HepG2 (cell line): ENCODE measurements around the gene PRDM7. TPM values are rescaled to one million over a fixed set of nuclear protein-coding genes. Genes with fewer than 3 reads are reported as not detected.

ENCODE experiments used
- ATAC-seq: fragments of 200-7000 bp; cut with Tn5 transposase; 3 replicates; pipeline ENCODE4 v1.9.1; 2020; ENCODE audit warnings: mild to moderate bottlenecking, moderate library complexity
- BruUV-seq: library from RNA; stranded (reverse); fragments of 400-500 nt; replicated peaks from 2 replicates; lab custom pipeline; 2021; lab: Mats Ljungman, UMichigan
- CTCF ChIA-PET: fragments of 300-600 bp; formaldehyde crosslinking; extraction: SDS; loops from one replicate; lab custom pipeline; 2021; ENCODE audit warnings: low total read pairs, inconsistent platforms, low intra/inter-chr PET ratio; lab: Yijun Ruan, JAX
- POLR2A ChIA-PET: fragments of 350-600 bp; sonication (Branson Sonifier 250); formaldehyde crosslinking; loops from one replicate; lab custom pipeline; 2020; ENCODE audit warnings: antibody characterized with exemption, inconsistent platforms; lab: Yijun Ruan, JAX
- DNase-seq: peaks from one replicate; pipeline ENCODE4 v3.0.0-alpha.2; 2015; ENCODE audit warnings: low spot score
- FAIRE-seq: peaks from 3 replicates; lab custom pipeline; 2011; peaks lifted over from hg19 to GRCh38; lab: Jason Lieb, UNC
- H2AFZ ChIP-seq: one replicate; pipeline ENCODE4 v1.6.1; 2011; ENCODE audit warnings: low read length, inconsistent platforms
- H3K27ac ChIP-seq: fragments of 300-600 bp; 3 replicates; pipeline ENCODE4 v1.8.0; 2011; ENCODE audit warnings: mixed run types, mild to moderate bottlenecking, mixed read lengths, low read length, inconsistent platforms; ENCODE audit not compliant: insufficient read depth; ENCODE audit errors: extremely low read length
- H3K27me3 ChIP-seq, 2 experiments: fragments of 200-600 bp in 1 of 2; 2 replicates in 1 of 2; 3 replicates in 1 of 2; pipeline versions ENCODE4 v1.6.0 to v1.8.0; 2011; ENCODE audit warnings: low read length in 2 of 2, mild to moderate bottlenecking in 2 of 2, moderate library complexity in 2 of 2, inconsistent platforms in 1 of 2; ENCODE audit not compliant: insufficient read depth in 2 of 2, control insufficient read depth in 1 of 2
- H3K36me3 ChIP-seq, 2 experiments: fragments of 200-600 bp in 1 of 2; replicated peaks in 1 of 2; 2 replicates in 1 of 2; 3 replicates in 1 of 2; pipeline versions ENCODE4 v1.5.1 to v1.8.0; 2011; ENCODE audit warnings: low read length in 2 of 2, inconsistent platforms in 1 of 2; ENCODE audit not compliant: insufficient read depth in 2 of 2, control insufficient read depth in 1 of 2
- H3K4me1 ChIP-seq: 2 replicates; pipeline ENCODE4 v1.5.1; 2012; ENCODE audit warnings: low read length, inconsistent platforms; ENCODE audit not compliant: insufficient read depth
- H3K4me2 ChIP-seq: 2 replicates; pipeline ENCODE4 v1.6.0; 2011; ENCODE audit warnings: low read depth, low read length, inconsistent platforms
- H3K4me3 ChIP-seq, 3 experiments: fragments of 200-600 bp in 1 of 3; sonication (generic), shearing (Covaris generic) in 1 of 3; replicated peaks in 1 of 3; 2 replicates each; pipeline ENCODE4 v1.5.1; 2011 to 2016; ENCODE audit warnings: low read length in 3 of 3, inconsistent platforms in 2 of 3, low read depth in 2 of 3, mild to moderate bottlenecking in 2 of 3, control low read depth in 1 of 3, mixed read lengths in 1 of 3; ENCODE audit not compliant: insufficient read depth in 1 of 3
- H3K79me2 ChIP-seq: one replicate; pipeline ENCODE4 v1.6.1; 2011; ENCODE audit warnings: low read length, inconsistent platforms; ENCODE audit not compliant: insufficient read depth
- H3K9ac ChIP-seq: 2 replicates; pipeline ENCODE4 v1.6.0; 2011; ENCODE audit warnings: mild to moderate bottlenecking, low read depth, low read length, inconsistent platforms; ENCODE audit not compliant: insufficient read depth
- H3K9me3 ChIP-seq: 2 replicates; pipeline ENCODE4 v1.5.1; 2012; ENCODE audit warnings: mild to moderate bottlenecking, low read length
- H4K20me1 ChIP-seq: 2 replicates; pipeline ENCODE4 v1.6.0; 2011; ENCODE audit warnings: inconsistent platforms, mild to moderate bottlenecking, low read length, moderate library complexity; ENCODE audit not compliant: insufficient read depth
- FOXK2 ChIP-seq: fragments of 450-650 bp; IDR thresholded peaks from 2 replicates; pipeline ENCODE4 v1.6.1; 2016
- HHEX ChIP-seq: IDR thresholded peaks from 2 replicates; pipeline ENCODE4 v1.6.1; 2016; ENCODE audit warnings: control low read depth
- KDM1A ChIP-seq: IDR thresholded peaks from 2 replicates; pipeline ENCODE4 v1.6.1; 2016; ENCODE audit warnings: missing compliant biosample characterization
- PHF20 ChIP-seq: sonication (generic); formaldehyde crosslinking; IDR thresholded peaks from 2 replicates; pipeline ENCODE4 v1.5.0; 2020; ENCODE audit warnings: mild to moderate bottlenecking, missing genetic modification reagents
- RAD51 ChIP-seq: fragments of 450-650 bp; IDR thresholded peaks from 2 replicates; pipeline ENCODE4 v1.6.1; 2016; ENCODE audit warnings: borderline replicate concordance
- RFXAP ChIP-seq: sonication (generic); formaldehyde crosslinking; IDR thresholded peaks from 2 replicates; pipeline ENCODE4 v1.4.0; 2020; ENCODE audit warnings: missing genetic modification reagents, borderline replicate concordance
- SP1 ChIP-seq, 2 experiments: fragments of 450-650 bp in 1 of 2; sonication (generic) in 1 of 2; formaldehyde crosslinking in 1 of 2; IDR thresholded peaks; 2 replicates each; pipeline versions ENCODE4 v1.4.0 to v1.6.1; 2016 to 2020; ENCODE audit warnings: missing genetic modification reagents in 1 of 2
- SUZ12 ChIP-seq: fragments of 150-350 bp; IDR thresholded peaks from 2 replicates; pipeline ENCODE4 v1.6.1; 2014; ENCODE audit warnings: low read depth, low read length
- ZBTB38 ChIP-seq: sonication (generic); formaldehyde crosslinking; IDR thresholded peaks from 2 replicates; pipeline ENCODE4 v1.5.1; 2020; ENCODE audit warnings: mild to moderate bottlenecking, missing genetic modification reagents
- ZFP82 ChIP-seq: sonication (generic); formaldehyde crosslinking; IDR thresholded peaks from 2 replicates; pipeline ENCODE4 v1.5.1; 2020; ENCODE audit warnings: mild to moderate bottlenecking, missing genetic modification reagents, borderline replicate concordance
- ZMYM3 ChIP-seq: sonication (generic); formaldehyde crosslinking; IDR thresholded peaks from 2 replicates; pipeline ENCODE4 v1.5.1; 2020; ENCODE audit warnings: mild to moderate bottlenecking, missing genetic modification reagents
- ZNF337 ChIP-seq: sonication (generic); formaldehyde crosslinking; IDR thresholded peaks from 2 replicates; pipeline ENCODE4 v1.5.1; 2020; ENCODE audit warnings: missing genetic modification reagents, low read depth, mild to moderate bottlenecking, borderline replicate concordance
- ZNF629 ChIP-seq: sonication (generic); formaldehyde crosslinking; conservative IDR thresholded peaks from 2 replicates; pipeline ENCODE4 v1.5.0; 2020; ENCODE audit warnings: missing genetic modification reagents
- ZNF768 ChIP-seq: sonication (generic); formaldehyde crosslinking; IDR thresholded peaks from 2 replicates; pipeline ENCODE4 v1.4.0; 2020; ENCODE audit warnings: missing genetic modification reagents
- WGBS: methylation state at CpG from one replicate; pipeline ENCODE4 v1.1.6; 2017; ENCODE audit warnings: low lambda C conversion rate; 5-methylcytosine and 5-hydroxymethylcytosine counted together
- in situ Hi-C: cut with HindIII; loops from 2 replicates; pipeline ENCODE4 v1.10.0; 2017; ENCODE audit warnings: low pct_unique_long_range_greater_than_20kb; ENCODE audit not compliant: extremely low pct_ligation_motif_present
- intact Hi-C: fragments of 100-400 bp; cut with micrococcal nuclease; formaldehyde crosslinking; loops from one replicate; pipeline ENCODE4 v1.10.0; 2022; ENCODE audit not compliant: unreplicated experiment
- polyA plus RNA-seq, 8 experiments: library from polyadenylated mRNA; depleted of rRNA in 3 of 8; stranded (reverse) in 7 of 8; unstranded in 1 of 8; fragments of >200 nt; fragmentation: Illumina TruSeq in 4 of 8; extraction: Trizol in 4 of 8; gene quantifications; 2 replicates each; pipeline versions ENCODE4 v1.2.1 to v1.2.3, GENCODE V29; 2011 to 2016; ENCODE audit warnings: low read depth in 4 of 8, missing spikeins in 1 of 8, mixed read lengths in 1 of 8; ENCODE audit not compliant: insufficient read depth in 1 of 8
- total RNA-seq, 5 experiments: library from RNA; depleted of rRNA; stranded (reverse); fragments of >200 nt; fragmentation: Illumina TruSeq; extraction: Trizol; gene quantifications; 2 replicates each; pipeline ENCODE4 v1.2.3, GENCODE V29; 2016; ENCODE audit warnings: low read depth in 1 of 5
- TF ChIP-seq, protein P1 (sequence below): sonication (generic); formaldehyde crosslinking; IDR thresholded peaks from 2 replicates; pipeline ENCODE4 v1.9.0; 2021; ENCODE audit warnings: missing genetic modification reagents, mild to moderate bottlenecking, borderline replicate concordance
- TF ChIP-seq, protein P2 (sequence below): sonication (generic); formaldehyde crosslinking; IDR thresholded peaks from one replicate; pipeline ENCODE4 v1.5.1; 2020; ENCODE audit warnings: mild to moderate bottlenecking, missing genetic modification reagents; ENCODE audit errors: not compliant biosample characterization

The PRDM7 gene
- total and polyA plus RNA-seq, 2 of the 13 experiments (the other 11 are each of a cell fraction or from before 2014, with no cell fraction given) = not detected

DNA sequence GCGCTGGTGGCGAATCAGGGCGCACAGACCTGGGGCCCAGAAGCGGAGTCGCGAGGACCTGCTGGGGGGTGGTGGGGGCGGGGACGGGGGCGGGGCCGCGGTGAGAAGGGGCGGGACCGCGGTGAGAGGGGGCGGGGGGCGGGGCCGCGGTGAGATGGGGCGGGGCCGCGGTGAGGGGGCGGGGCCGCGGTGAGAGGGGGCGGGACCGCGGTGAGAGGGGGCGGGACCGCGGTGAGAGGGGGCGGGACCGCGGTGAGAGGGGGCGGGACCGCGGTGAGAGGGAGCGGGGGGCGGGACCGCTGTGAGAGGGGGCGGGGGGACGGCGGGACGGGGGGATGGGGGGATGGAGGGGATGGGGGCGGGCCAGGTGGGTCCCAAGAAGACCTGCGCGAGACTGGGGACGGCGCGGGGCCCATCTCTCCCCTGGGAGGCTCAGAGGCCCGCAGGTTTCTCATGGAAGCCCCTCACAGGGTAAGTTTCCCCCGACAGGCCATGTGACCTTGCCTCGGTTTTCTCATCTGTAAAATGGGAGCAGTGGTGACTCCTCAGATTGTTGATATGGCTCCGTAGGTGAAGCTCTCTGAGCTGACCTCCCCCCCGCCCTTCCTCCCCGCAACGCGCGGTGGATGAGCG lies 29.3 kb downstream of the PRDM7 start:
- Histone ChIP-seq H4K20me1 (no peaks in the 10 kb centered on the region), H3K4me2 (peak overlapping the region; percentile 83), H3K9ac (peak overlapping the region; percentile 54; the same call in 1 of the 2 replicates), H2AFZ (no peak overlapping the region), H3K36me3 (peaks cover 6% of the 10 kb centered on the region in 2 experiments), H3K79me2 (no peaks in the 10 kb centered on the region), H3K9me3 (no peaks in the 10 kb centered on the region), H3K4me3 (peak overlapping the region; percentile 38 to 63 (median 50); a peak in 5 of 6 replicates), H3K27ac (no peak overlapping the region), H3K27me3 (no peaks in the 10 kb centered on the region), H3K4me1 (peaks cover 41% of the 10 kb centered on the region)
- WGBS = 51% methylated on average over 59 of the region's 59 CpGs
- CTCF ChIA-PET = no interaction called here
- POLR2A ChIA-PET = interaction anchor here (1.1 kb wide), 1 partner anchor 10 kb away, joined by 4 read pairs; no protein-coding TSS in a partner anchor
- intact Hi-C loops (no loop called here), in situ Hi-C loops (no loop called here)
- ATAC-seq = no peak; the same call in 2 of the 3 replicates
- FAIRE-seq = no peak
- DNase-seq = no peak
- BruUV-seq = no TSS peak
- TF ChIP-seq, protein P1, sequence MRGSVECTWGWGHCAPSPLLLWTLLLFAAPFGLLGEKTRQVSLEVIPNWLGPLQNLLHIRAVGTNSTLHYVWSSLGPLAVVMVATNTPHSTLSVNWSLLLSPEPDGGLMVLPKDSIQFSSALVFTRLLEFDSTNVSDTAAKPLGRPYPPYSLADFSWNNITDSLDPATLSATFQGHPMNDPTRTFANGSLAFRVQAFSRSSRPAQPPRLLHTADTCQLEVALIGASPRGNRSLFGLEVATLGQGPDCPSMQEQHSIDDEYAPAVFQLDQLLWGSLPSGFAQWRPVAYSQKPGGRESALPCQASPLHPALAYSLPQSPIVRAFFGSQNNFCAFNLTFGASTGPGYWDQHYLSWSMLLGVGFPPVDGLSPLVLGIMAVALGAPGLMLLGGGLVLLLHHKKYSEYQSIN (CRISPR knock-in tag) = no peak
- no peak for TF ChIP-seq SUZ12
- TF ChIP-seq RFXAP (CRISPR knock-in tag) = no peak
- no peak for TF ChIP-seq SP1 (IDR thresholded peaks at IDR 0.05)
- TF ChIP-seq SP1 (CRISPR knock-in tag; IDR thresholded peaks at IDR 0.05) = peak; percentile 12; the same call in 1 of the 2 replicates
- no peak for TF ChIP-seq HHEX (CRISPR knock-in tag)
- TF ChIP-seq PHF20 (CRISPR knock-in tag) = no peak
- no peak for TF ChIP-seq ZNF337 (CRISPR knock-in tag)
- TF ChIP-seq FOXK2 = no peak
- TF ChIP-seq ZMYM3 (CRISPR knock-in tag) = peak; percentile 77; the same call in 1 of the 2 replicates
- no peak for TF ChIP-seq RAD51
- 0 out of 2 replicates have a peak, but pooled peaks have one; percentile 42 for TF ChIP-seq KDM1A
- TF ChIP-seq, protein P2, sequence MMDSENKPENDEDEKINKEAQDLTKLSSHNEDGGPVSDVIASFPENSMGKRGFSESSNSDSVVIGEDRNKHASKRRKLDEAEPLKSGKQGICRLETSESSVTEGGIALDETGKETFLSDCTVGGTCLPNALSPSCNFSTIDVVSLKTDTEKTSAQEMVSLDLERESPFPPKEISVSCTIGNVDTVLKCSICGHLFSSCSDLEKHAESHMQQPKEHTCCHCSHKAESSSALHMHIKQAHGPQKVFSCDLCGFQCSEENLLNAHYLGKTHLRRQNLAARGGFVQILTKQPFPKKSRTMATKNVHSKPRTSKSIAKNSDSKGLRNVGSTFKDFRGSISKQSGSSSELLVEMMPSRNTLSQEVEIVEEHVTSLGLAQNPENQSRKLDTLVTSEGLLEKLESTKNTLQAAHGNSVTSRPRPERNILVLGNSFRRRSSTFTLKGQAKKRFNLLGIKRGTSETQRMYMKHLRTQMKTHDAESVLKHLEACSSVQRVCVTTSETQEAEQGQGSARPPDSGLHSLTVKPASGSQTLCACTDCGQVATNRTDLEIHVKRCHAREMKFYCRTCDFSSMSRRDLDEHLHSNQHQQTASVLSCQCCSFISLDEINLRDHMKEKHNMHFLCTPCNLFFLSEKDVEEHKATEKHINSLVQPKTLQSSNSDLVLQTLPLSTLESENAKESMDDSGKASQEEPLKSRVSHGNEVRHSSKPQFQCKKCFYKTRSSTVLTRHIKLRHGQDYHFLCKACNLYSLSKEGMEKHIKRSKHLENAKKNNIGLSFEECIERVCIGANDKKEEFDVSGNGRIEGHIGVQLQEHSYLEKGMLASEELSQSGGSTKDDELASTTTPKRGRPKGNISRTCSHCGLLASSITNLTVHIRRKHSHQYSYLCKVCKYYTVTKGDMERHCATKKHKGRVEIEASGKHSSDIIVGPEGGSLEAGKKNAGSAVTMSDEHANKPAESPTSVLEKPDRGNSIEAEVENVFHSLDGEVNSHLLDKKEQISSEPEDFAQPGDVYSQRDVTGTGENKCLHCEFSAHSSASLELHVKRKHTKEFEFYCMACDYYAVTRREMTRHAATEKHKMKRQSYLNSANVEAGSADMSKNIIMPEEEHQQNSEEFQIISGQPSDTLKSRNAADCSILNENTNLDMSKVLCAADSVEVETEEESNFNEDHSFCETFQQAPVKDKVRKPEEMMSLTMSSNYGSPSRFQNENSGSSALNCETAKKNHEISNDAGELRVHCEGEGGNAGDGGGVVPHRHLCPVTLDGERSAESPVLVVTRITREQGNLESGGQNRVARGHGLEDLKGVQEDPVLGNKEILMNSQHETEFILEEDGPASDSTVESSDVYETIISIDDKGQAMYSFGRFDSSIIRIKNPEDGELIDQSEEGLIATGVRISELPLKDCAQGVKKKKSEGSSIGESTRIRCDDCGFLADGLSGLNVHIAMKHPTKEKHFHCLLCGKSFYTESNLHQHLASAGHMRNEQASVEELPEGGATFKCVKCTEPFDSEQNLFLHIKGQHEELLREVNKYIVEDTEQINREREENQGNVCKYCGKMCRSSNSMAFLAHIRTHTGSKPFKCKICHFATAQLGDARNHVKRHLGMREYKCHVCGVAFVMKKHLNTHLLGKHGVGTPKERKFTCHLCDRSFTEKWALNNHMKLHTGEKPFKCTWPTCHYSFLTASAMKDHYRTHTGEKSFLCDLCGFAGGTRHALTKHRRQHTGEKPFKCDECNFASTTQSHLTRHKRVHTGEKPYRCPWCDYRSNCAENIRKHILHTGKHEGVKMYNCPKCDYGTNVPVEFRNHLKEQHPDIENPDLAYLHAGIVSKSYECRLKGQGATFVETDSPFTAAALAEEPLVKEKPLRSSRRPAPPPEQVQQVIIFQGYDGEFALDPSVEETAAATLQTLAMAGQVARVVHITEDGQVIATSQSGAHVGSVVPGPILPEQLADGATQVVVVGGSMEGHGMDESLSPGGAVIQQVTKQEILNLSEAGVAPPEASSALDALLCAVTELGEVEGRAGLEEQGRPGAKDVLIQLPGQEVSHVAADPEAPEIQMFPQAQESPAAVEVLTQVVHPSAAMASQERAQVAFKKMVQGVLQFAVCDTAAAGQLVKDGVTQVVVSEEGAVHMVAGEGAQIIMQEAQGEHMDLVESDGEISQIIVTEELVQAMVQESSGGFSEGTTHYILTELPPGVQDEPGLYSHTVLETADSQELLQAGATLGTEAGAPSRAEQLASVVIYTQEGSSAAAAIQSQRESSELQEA (CRISPR knock-in tag) = no peak
- 0 out of 2 replicates have a peak, but pooled peaks have one; percentile 20 for TF ChIP-seq ZBTB38
- TF ChIP-seq ZFP82 (CRISPR knock-in tag) = 0 out of 2 replicates have a peak, but pooled peaks have one; percentile 4
- TF ChIP-seq ZNF629 (CRISPR knock-in tag) = peak; percentile 96
- 0 out of 2 replicates have a peak, but pooled peaks have one; percentile 23 for TF ChIP-seq ZNF768 (CRISPR knock-in tag)
